ENCODE results near the gene EPHA2. TPM values are rescaled to one million over a fixed set of nuclear protein-coding genes. Genes with fewer than 3 reads are reported as not detected.
A peak's percentile ranks its signal among the peaks of the same experiment; 100 is the strongest.

The EPHA2 gene
- total and polyA plus RNA-seq, 12 donors = 0.83 to 49.5 (median 14.8) TPM

GRCh38 chr1:16129316-16129715, 26.6 kb downstream of the EPHA2 start:
- Histone ChIP-seq H3K27me3 (no peaks in the 10 kb centered on the region), H3K27ac (peak overlapping the region in 1 of 5 donors; percentile 51), H3K36me3 (replicated peaks in 1 of 2) (peaks cover 0 to 85% of the 10 kb centered on the region in 2 donors), H3K9me3 (replicated peaks in 1 of 3) (no peaks in the 10 kb centered on the region), H3K4me3 (no peak overlapping the region), H3K4me1 (replicated peaks in 1 of 2) (peaks cover 0 to 4% of the 10 kb centered on the region in 2 donors)
- TF ChIP-seq POLR2A (IDR thresholded peaks at IDR 0.05) (no peak), CTCF (IDR thresholded peaks at IDR 0.05) (no peak)
- intact Hi-C loops (cut with DNase I) = no loop called here
- WGBS, 4 donors = 93 to 94% (median 94%) methylated on average over 15 to 19 of the region's 19 CpGs
- no peak for DNase-seq

- WGBS, 4 donors = 32 to 52% (median 51%) methylated on average over 4 to 6 of the region's 6 CpGs
- DNase-seq = no peak
- Histone ChIP-seq H3K4me1 (replicated peaks in 1 of 2) (peaks cover 0 to 4% of the 10 kb centered on the region in 2 donors), H3K27me3 (no peaks in the 10 kb centered on the region), H3K36me3 (replicated peaks in 1 of 2) (peaks cover 0 to 84% of the 10 kb centered on the region in 2 donors), H3K4me3 (no peak overlapping the region), H3K9me3 (replicated peaks in 1 of 3) (no peaks in the 10 kb centered on the region), H3K27ac (peak overlapping the region in 2 of 5 donors; percentile 38 to 51)
- intact Hi-C loops (cut with DNase I) = no loop called here
- no peak for TF ChIP-seq CTCF (IDR thresholded peaks at IDR 0.05)
- TF ChIP-seq POLR2A (IDR thresholded peaks at IDR 0.05) = no peak
Measured at GRCh38 chr1:16128338-16128741, 27.5 kb downstream of the EPHA2 start.

GRCh38 chr1:16127676-16128337, 28.1 kb downstream of the EPHA2 start:
- peak in 1 of 7 donors; percentile 34 for DNase-seq

More at GRCh38 chr1:16127676-16128337, 28.1 kb downstream of the EPHA2 start:
- Histone ChIP-seq H3K27ac (peak overlapping the region in 2 of 5 donors; percentile 38 to 51), H3K4me3 (no peak overlapping the region), H3K9me3 (replicated peaks in 1 of 3) (no peaks in the 10 kb centered on the region), H3K36me3 (replicated peaks in 1 of 2) (peaks cover 0 to 80% of the 10 kb centered on the region in 2 donors), H3K27me3 (no peaks in the 10 kb centered on the region), H3K4me1 (replicated peaks in 1 of 2) (peaks cover 0 to 4% of the 10 kb centered on the region in 2 donors)
- WGBS, 4 donors = 64 to 81% (median 72%) methylated on average over 8 to 17 of the region's 17 CpGs
- intact Hi-C loops (cut with DNase I) = no loop called here
- TF ChIP-seq POLR2A (IDR thresholded peaks at IDR 0.05) (no peak), CTCF (IDR thresholded peaks at IDR 0.05) (no peak)

All from adrenal gland (tissue), 12 donors.